Measurements from ENCODE around the gene TNFRSF25.

Gene TNFRSF25

DNA sequence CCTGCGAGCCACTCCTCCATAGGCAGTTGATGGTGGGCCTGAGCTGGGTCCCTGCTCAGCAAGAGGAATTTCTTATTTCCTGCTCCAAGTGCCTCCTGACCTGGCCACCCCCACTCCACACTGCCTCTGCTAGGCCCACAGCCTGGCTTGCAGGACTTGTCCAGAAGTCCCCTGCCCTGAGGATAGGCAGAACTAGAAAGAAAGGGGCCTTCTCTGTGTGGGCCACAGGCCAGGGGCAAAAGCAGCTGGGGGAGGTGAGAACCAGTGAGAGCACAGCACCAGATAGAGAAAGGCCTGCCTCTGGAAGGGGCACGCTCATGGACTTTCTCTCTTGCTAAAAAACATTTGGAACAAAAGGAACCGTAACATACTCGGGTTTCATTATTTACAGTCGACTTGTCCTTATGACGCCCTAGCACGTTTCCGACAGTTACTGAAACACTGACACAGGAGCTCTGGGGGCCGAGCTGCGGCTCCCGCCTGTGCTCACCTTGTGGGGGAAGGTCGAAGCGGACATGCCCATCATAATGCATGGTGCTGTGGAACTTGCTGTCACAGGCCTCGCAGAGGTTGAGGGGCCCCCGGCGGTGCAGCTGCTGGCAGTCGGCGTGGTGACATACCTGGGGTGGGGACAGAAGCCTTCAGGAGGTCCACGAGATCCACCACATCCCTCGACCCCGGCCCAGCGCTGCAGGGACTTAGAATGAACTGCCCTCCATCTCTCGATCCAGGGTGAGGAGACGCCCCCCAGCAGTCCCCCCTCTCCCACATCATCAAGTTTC lies 11.3 kb upstream of the TNFRSF25 start:
- DNase-seq, result no peak
- intact Hi-C loops (cut with DNase I; ENCODE audit: low total_unique reads), result no loop called here

DNA sequence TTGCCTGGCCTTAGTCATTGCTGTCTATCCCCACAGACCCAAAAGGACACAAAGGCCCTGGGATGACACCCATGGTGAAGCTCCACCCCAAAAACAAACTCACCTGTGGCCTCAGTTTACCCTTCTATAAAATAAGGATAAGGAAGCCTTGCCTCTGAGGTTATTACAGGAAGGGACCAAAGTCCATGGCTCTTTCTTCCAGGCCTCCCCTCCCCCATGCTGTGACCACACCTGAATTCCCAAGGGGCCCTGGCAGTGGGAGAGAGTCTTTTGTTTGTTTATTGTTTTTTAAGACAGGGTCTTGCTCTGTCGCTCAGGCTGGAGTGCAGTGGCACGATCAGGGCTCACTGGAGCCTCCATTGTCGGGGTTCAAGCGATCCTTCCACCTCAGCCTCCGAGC lies 10.5 kb upstream of the TNFRSF25 start:
- intact Hi-C loops (cut with DNase I; ENCODE audit: low total_unique reads), result no loop called here
- DNase-seq, result no peak
- H3K4me1 ChIP-seq, result no peaks in the 10 kb centered on the region
- peaks cover 0 to 5% of the 10 kb centered on the region in 2 donors for H3K27me3 ChIP-seq
- H3K36me3 ChIP-seq, result peaks cover 0 to 29% (median 25%) of the 10 kb centered on the region in 3 donors
- TF ChIP-seq, protein P1, sequence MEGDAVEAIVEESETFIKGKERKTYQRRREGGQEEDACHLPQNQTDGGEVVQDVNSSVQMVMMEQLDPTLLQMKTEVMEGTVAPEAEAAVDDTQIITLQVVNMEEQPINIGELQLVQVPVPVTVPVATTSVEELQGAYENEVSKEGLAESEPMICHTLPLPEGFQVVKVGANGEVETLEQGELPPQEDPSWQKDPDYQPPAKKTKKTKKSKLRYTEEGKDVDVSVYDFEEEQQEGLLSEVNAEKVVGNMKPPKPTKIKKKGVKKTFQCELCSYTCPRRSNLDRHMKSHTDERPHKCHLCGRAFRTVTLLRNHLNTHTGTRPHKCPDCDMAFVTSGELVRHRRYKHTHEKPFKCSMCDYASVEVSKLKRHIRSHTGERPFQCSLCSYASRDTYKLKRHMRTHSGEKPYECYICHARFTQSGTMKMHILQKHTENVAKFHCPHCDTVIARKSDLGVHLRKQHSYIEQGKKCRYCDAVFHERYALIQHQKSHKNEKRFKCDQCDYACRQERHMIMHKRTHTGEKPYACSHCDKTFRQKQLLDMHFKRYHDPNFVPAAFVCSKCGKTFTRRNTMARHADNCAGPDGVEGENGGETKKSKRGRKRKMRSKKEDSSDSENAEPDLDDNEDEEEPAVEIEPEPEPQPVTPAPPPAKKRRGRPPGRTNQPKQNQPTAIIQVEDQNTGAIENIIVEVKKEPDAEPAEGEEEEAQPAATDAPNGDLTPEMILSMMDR (IDR thresholded peaks at IDR 0.05), result no peak
- H3K9me3 ChIP-seq, result no peaks in the 10 kb centered on the region
- H3K4me3 ChIP-seq, result no peak overlapping the region
- no peak overlapping the region for H3K27ac ChIP-seq

More for the DNA sequence above, 11.3 kb upstream of the TNFRSF25 start:
- Histone ChIP-seq H3K4me3 (no peak overlapping the region), H3K36me3 (peaks cover 0 to 25% (median 23%) of the 10 kb centered on the region in 3 donors), H3K9me3 (no peaks in the 10 kb centered on the region), H3K27me3 (peaks cover 0 to 5% of the 10 kb centered on the region in 2 donors), H3K27ac (no peak overlapping the region), H3K4me1 (no peaks in the 10 kb centered on the region)
- TF ChIP-seq, protein P1 (IDR thresholded peaks at IDR 0.05), result no peak

DNA sequence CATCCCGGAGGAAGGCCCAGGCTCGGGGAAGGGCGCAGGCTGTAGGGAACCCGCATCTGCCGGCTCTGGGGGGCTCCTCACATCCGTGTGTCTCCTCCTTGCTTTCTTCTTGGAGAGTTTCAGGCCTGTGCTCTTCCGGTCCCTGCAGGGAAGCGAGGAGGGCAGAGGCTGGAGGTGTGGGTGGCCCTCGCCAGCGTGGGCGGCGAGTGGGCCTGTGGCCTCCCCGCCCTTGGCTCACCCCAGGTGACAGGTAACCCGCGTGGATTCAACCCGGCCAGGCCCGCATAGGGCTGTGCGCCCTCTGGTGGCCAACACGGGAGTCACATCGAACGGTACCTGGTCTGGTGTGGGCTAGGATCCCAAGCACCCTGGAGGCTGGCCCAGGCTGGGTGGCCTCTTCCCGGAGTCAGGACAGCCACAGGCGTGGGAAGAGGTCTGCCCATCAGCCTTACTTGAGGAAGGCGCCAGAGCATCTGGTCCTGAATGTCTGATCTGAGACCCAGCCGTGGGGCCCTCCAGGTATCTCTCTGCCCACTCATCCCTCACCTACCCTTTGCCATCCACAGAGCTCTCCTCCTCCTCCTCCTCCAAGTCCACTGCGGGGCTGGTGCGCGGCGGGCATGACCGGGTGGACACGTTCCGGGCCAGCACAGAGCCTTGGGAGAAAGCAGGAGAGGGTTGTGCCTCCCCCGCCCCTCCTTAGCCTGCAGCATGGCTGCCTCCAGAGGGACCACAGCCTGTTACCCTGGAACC lies 9.6 kb upstream of the TNFRSF25 start:
- H3K4me3 ChIP-seq, result no peak overlapping the region
- no peaks in the 10 kb centered on the region for H3K4me1 ChIP-seq
- no peak for DNase-seq
- H3K36me3 ChIP-seq, result peaks cover 0 to 39% (median 30%) of the 10 kb centered on the region in 3 donors
- intact Hi-C loops (cut with DNase I; ENCODE audit: low total_unique reads), result no loop called here
- H3K27me3 ChIP-seq, result peaks cover 0 to 5% of the 10 kb centered on the region in 2 donors
- no peak overlapping the region for H3K27ac ChIP-seq
- no peaks in the 10 kb centered on the region for H3K9me3 ChIP-seq
- TF ChIP-seq, protein P1 (IDR thresholded peaks at IDR 0.05), result peak; percentile 77 to 91

DNA sequence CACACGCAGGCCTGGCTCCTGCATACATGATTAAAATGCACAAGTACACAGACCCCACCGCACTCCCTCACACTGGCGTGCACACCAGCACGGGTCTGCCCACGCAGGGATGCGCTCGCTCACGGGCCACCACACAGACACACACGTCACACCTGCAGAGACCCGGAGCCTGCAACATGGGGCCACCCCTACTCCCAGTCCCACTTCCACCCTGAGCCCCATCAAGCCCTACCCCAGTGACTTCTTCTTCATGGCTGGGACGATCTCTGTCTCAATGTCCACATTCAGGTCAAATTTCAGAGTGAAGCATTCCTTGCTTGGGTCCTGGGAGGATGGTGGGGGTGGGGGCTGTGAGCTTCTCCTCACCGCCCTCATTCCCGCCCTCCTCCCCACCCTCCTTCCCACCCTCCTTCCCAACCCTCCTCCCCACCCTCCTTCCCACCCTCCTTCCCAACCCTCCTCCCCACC lies 8.9 kb upstream of the TNFRSF25 start:
- no peak for DNase-seq
- no peak overlapping the region for H3K4me3 ChIP-seq
- peaks cover 0 to 46% (median 34%) of the 10 kb centered on the region in 3 donors for H3K36me3 ChIP-seq
- peaks cover 0 to 5% of the 10 kb centered on the region in 2 donors for H3K27me3 ChIP-seq
- intact Hi-C loops (cut with DNase I; ENCODE audit: low total_unique reads), result no loop called here
- H3K27ac ChIP-seq, result no peak overlapping the region
- TF ChIP-seq, protein P1 (IDR thresholded peaks at IDR 0.05), result no peak
- H3K9me3 ChIP-seq, result no peaks in the 10 kb centered on the region
- no peaks in the 10 kb centered on the region for H3K4me1 ChIP-seq

DNA sequence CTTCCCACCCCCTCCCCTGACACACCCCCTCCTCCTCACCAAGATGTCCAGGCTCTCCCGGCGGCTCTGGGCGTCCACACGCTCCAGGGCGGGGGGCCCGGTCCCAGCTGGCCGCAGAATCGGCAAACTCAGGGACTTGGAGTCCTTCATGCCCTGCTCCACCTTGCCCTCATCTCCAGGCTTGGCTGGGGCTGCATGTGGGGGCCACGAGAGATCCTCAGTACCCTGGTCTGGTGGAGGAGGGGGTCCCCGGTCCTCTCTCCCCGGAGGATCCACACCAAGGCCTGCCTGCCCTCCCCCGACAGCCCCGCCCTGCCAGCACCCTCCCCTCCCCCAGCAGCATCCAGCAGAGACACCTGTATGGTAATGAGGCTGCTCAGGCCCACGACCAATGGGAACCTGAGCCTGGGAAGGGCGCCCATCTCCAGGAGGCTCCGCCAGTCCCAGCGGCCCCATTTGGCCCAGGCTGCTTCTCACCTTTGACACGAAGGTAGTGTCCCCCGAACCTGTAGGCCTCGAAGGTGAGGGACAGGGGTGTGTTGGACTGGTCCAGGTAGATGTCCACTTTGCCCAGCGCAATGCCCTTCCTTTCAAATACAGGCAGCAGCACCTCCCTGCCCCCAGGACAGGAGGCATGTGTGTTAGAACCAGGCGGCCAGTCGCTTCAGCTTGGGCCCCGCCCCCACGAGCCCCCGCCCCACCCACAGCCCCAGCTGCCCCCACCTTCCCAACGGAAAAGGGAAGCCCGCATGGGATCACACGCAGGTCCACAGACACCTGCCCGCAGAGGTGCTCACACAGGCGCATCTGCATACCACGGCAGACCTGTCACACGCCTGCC lies 8.2 kb upstream of the TNFRSF25 start:
- intact Hi-C loops (cut with DNase I; ENCODE audit: low total_unique reads), result no loop called here
- H3K4me3 ChIP-seq, result no peak overlapping the region
- no peaks in the 10 kb centered on the region for H3K4me1 ChIP-seq
- H3K36me3 ChIP-seq, result peaks cover 0 to 52% (median 34%) of the 10 kb centered on the region in 3 donors
- H3K27ac ChIP-seq, result no peak overlapping the region
- no peak for DNase-seq
- peaks cover 0 to 5% of the 10 kb centered on the region in 2 donors for H3K27me3 ChIP-seq
- TF ChIP-seq, protein P1 (IDR thresholded peaks at IDR 0.05), result no peak
- no peaks in the 10 kb centered on the region for H3K9me3 ChIP-seq

Data from tibial artery (tissue), 4 donors.